GM20000 (cell line): ENCODE data around the gene GPR83.

Experiments used
- DNase-seq: peaks from one replicate; pipeline ENCODE4 v3.0.0; 2012; ENCODE audit warnings: low spot score
- CTCF ChIP-seq: IDR thresholded peaks from 2 replicates; pipeline ENCODE4 v1.5.1; 2012; ENCODE audit warnings: mild to moderate bottlenecking, control low read depth; ENCODE audit errors: extremely low read depth, missing control alignments

The GPR83 gene

DNA sequence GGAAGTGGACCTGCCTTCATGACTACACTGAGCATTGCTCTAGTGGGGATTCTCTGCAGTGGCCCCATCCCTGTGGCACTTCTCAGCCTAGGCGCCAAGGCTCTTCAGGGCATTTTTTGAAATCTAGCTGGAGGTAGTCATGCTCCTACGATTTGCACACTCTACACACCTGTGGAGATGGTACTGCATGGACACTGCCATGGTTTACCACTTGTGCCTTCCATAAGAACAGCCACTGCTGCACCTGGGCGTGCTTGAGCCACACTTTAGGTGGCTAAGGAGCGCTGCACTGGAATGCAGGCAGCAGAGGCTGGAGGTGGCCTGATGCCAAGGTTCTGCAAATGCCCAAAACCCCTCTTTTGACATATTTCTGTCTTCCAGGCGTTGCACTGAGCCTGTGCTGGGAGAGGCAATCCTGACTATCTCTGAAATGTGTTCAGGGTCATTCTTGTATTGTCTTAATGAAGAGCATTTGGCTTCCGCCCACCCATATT, 72.6 kb downstream of the GPR83 start:
- DNase-seq: no peak
- no peak for TF ChIP-seq CTCF
